IPS DF 19.7 (cell line): Measurements from ENCODE around the gene BZW2.
"Not testable (repeated sequence)": the region's sequence is repeated elsewhere in the genome, so short reads cannot be mapped to it uniquely, and the experiment has no call there.

Experiments used
- DNase-seq: peaks from one replicate; pipeline ENCODE4 v3.0.0-alpha.2; 2013; ENCODE audit warnings: low read depth, low spot score

The BZW2 gene

GRCh38 chr7:16670731-16671344 is 24.9 kb downstream of the BZW2 start:
- no peak for DNase-seq

GRCh38 chr7:16671811-16672210 is 25.8 kb downstream of the BZW2 start:
- no peak for DNase-seq

- no peak for DNase-seq
Measured at GRCh38 chr7:16675277-16675676, 29.3 kb downstream of the BZW2 start.

- DNase-seq, result no peak
Measured at GRCh38 chr7:16677978-16678494, 32.1 kb downstream of the BZW2 start.

GRCh38 chr7:16678645-16679566 is 32.9 kb downstream of the BZW2 start:
- DNase-seq, result not testable (repeated sequence)

- no peak for DNase-seq
Measured at GRCh38 chr7:16684935-16685334, 39.0 kb downstream of the BZW2 start.

GRCh38 chr7:16685535-16685934 is 39.6 kb downstream of the BZW2 start:
- DNase-seq, result no peak

- no peak for DNase-seq
Measured at GRCh38 chr7:16688249-16688648, 42.3 kb downstream of the BZW2 start.

- DNase-seq, result no peak
Measured at GRCh38 chr7:16691241-16691640, 45.3 kb downstream of the BZW2 start.

GRCh38 chr7:16693601-16694318 is 47.8 kb downstream of the BZW2 start:
- no peak for DNase-seq

GRCh38 chr7:16694806-16695205 is 48.8 kb downstream of the BZW2 start:
- DNase-seq, result no peak

GRCh38 chr7:16695621-16696237 is 49.7 kb downstream of the BZW2 start:
- DNase-seq, result no peak

- no peak for DNase-seq
Measured at GRCh38 chr7:16697507-16698199, 51.7 kb downstream of the BZW2 start.

- no peak for DNase-seq
Measured at GRCh38 chr7:16698200-16698905, 52.4 kb downstream of the BZW2 start.

GRCh38 chr7:16702441-16702840 is 56.5 kb downstream of the BZW2 start:
- no peak for DNase-seq

GRCh38 chr7:16708511-16708910 is 62.5 kb downstream of the BZW2 start:
- no peak for DNase-seq

- DNase-seq, result no peak
Measured at GRCh38 chr7:16708980-16709379, 63.0 kb downstream of the BZW2 start.

GRCh38 chr7:16710651-16711050 is 64.7 kb downstream of the BZW2 start:
- DNase-seq, result no peak

- no peak for DNase-seq
Measured at GRCh38 chr7:16711730-16712129, 65.7 kb downstream of the BZW2 start.

- no peak for DNase-seq
Measured at GRCh38 chr7:16712916-16713315, 66.9 kb downstream of the BZW2 start.
